RPMI8226 (cell line): Measurements from ENCODE around the gene CDH13.

Experiments
- DNase-seq: peaks from one replicate; pipeline ENCODE4 v3.0.0-alpha.2; 2015

Gene CDH13

GRCh38 chr16:82626791-82627261 is at the start of gene CDH13:
Gene CDH13 (plus strand): TSS chr16:82626969.
- DNase-seq: no peak

GRCh38 chr16:82580298-82580890 is 46.4 kb upstream of the CDH13 start:
- peak; percentile 23 for DNase-seq

GRCh38 chr16:82582975-82583374 is 43.8 kb upstream of the CDH13 start:
- no peak for DNase-seq

GRCh38 chr16:82583422-82583821 is 43.3 kb upstream of the CDH13 start:
- no peak for DNase-seq

GRCh38 chr16:82584553-82585152 is 42.1 kb upstream of the CDH13 start:
- DNase-seq: no peak

- no peak for DNase-seq
Measured at GRCh38 chr16:82585675-82586074, 41.1 kb upstream of the CDH13 start.

GRCh38 chr16:82586130-82586529 is 40.6 kb upstream of the CDH13 start:
- DNase-seq: no peak

GRCh38 chr16:82587289-82587688 is 39.5 kb upstream of the CDH13 start:
- DNase-seq: no peak

- no peak for DNase-seq
Measured at GRCh38 chr16:82589407-82589806, 37.4 kb upstream of the CDH13 start.

- no peak for DNase-seq
Measured at GRCh38 chr16:82594114-82594513, 32.7 kb upstream of the CDH13 start.

- DNase-seq: no peak
Measured at GRCh38 chr16:82598771-82599170, 28.0 kb upstream of the CDH13 start.

GRCh38 chr16:82601989-82602640 is 24.7 kb upstream of the CDH13 start:
- DNase-seq: no peak

GRCh38 chr16:82603784-82604411 is 22.9 kb upstream of the CDH13 start:
- peak; percentile 4 for DNase-seq

GRCh38 chr16:82605076-82605475 is 21.7 kb upstream of the CDH13 start:
- no peak for DNase-seq

GRCh38 chr16:82605863-82606620 is 20.7 kb upstream of the CDH13 start:
- DNase-seq: no peak

- DNase-seq: no peak
Measured at GRCh38 chr16:82609140-82609539, 17.6 kb upstream of the CDH13 start.

GRCh38 chr16:82612263-82612662 is 14.5 kb upstream of the CDH13 start:
- no peak for DNase-seq

- DNase-seq: no peak
Measured at GRCh38 chr16:82616356-82616755, 10.4 kb upstream of the CDH13 start.

- no peak for DNase-seq
Measured at GRCh38 chr16:82621781-82622180, 5.0 kb upstream of the CDH13 start.

GRCh38 chr16:82623241-82623640 is 3.5 kb upstream of the CDH13 start:
- DNase-seq: no peak

GRCh38 chr16:82625066-82625968 is 1.5 kb upstream of the CDH13 start:
- no peak for DNase-seq

GRCh38 chr16:82628088-82628423 is 1.3 kb downstream of the CDH13 start:
- no peak for DNase-seq
